GM12878 (cell line): ENCODE data around the gene ZER1. TPM values are rescaled to one million over a fixed set of nuclear protein-coding genes. Genes with fewer than 3 reads are reported as not detected.
"Not testable (repeated sequence)": the region's sequence is repeated elsewhere in the genome, so short reads cannot be mapped to it uniquely, and the experiment has no call there.

ENCODE experiments used
- ATAC-seq: fragments of 200-7000 bp; cut with Tn5 transposase; 3 replicates; pipeline ENCODE4 v1.9.1; 2020; ENCODE audit warnings: mild to moderate bottlenecking, moderate library complexity
- BruUV-seq: library from RNA; stranded (reverse); fragments of 400-500 nt; replicated peaks from 2 replicates; lab custom pipeline; 2021; lab: Mats Ljungman, UMichigan
- CTCF ChIA-PET: fragments of 300-600 bp; sonication (Branson Sonifier 250); formaldehyde crosslinking; extraction: SDS; loops from one replicate; lab custom pipeline; 2021; ENCODE audit warnings: inconsistent platforms; lab: Yijun Ruan, JAX
- POLR2A ChIA-PET: fragments of 350-600 bp; formaldehyde crosslinking; extraction: SDS; loops from one replicate; lab custom pipeline; 2021; ENCODE audit warnings: inconsistent platforms; lab: Charles Lee
- RAD21 ChIA-PET: fragments of 300-600 bp; sonication (Branson Sonifier 250); formaldehyde crosslinking; loops from one replicate; lab custom pipeline; 2023; ENCODE audit warnings: antibody characterized with exemption; ENCODE audit not compliant: unreplicated experiment; lab: Charles Lee
- SMC1A ChIA-PET: fragments of 300-600 bp; sonication (Branson Sonifier 250); formaldehyde crosslinking; loops from one replicate; lab custom pipeline; 2023; ENCODE audit not compliant: unreplicated experiment, uncharacterized antibody; lab: Charles Lee
- DNase-seq: peaks from one replicate; pipeline ENCODE4 v3.0.0-alpha.2; 2011; ENCODE audit warnings: low read depth, low spot score
- FAIRE-seq: peaks from 3 replicates; lab custom pipeline; 2011; peaks lifted over from hg19 to GRCh38; lab: Jason Lieb, UNC
- H2AFZ ChIP-seq: 2 replicates; pipeline ENCODE4 v1.6.0; 2011; ENCODE audit warnings: low read depth, low read length, control low read depth; ENCODE audit not compliant: control insufficient read depth
- H3K27ac ChIP-seq: 2 replicates; pipeline ENCODE4 v1.5.1; 2011; ENCODE audit warnings: control low read depth; ENCODE audit not compliant: control insufficient read depth, insufficient read depth
- H3K27me3 ChIP-seq, 2 experiments: replicated peaks in 1 of 2; 2 replicates each; pipeline versions ENCODE4 v1.6.0 to v1.6.1; 2011; ENCODE audit warnings: low read length in 1 of 2; ENCODE audit not compliant: control insufficient read depth in 2 of 2, insufficient read depth in 2 of 2
- H3K36me3 ChIP-seq, 2 experiments: 2 replicates each; pipeline ENCODE4 v1.5.1; 2011; ENCODE audit warnings: low read length in 1 of 2; ENCODE audit not compliant: control insufficient read depth in 2 of 2, insufficient read depth in 2 of 2
- H3K4me1 ChIP-seq: 2 replicates; pipeline ENCODE4 v1.6.1; 2011; ENCODE audit warnings: mild to moderate bottlenecking, low read length, moderate library complexity, mixed read lengths; ENCODE audit not compliant: control insufficient read depth, insufficient read depth
- H3K4me2 ChIP-seq: 2 replicates; pipeline ENCODE4 v1.6.0; 2011; ENCODE audit warnings: control low read depth; ENCODE audit not compliant: control insufficient read depth, insufficient read depth
- H3K4me3 ChIP-seq: fragments of 200-600 bp; sonication (generic); 2 replicates; pipeline ENCODE4 v1.5.1; 2016
- H3K79me2 ChIP-seq: 2 replicates; pipeline ENCODE4 v1.6.0; 2011; ENCODE audit warnings: low read length; ENCODE audit not compliant: control insufficient read depth, insufficient read depth
- H3K9ac ChIP-seq: 2 replicates; pipeline ENCODE4 v1.8.0; 2011; ENCODE audit warnings: low read length, control low read depth, mixed read lengths; ENCODE audit not compliant: control insufficient read depth, insufficient read depth
- H3K9me3 ChIP-seq: replicated peaks from 3 replicates; pipeline ENCODE4 v1.5.1; 2011; ENCODE audit warnings: mild to moderate bottlenecking, low read length; ENCODE audit not compliant: control insufficient read depth, insufficient read depth
- H4K20me1 ChIP-seq: 2 replicates; pipeline ENCODE4 v1.6.0; 2011; ENCODE audit not compliant: control insufficient read depth, insufficient read depth
- GABPA ChIP-seq: IDR thresholded peaks from 2 replicates; pipeline ENCODE4 v1.6.1; 2014; ENCODE audit warnings: antibody characterized with exemption, low read depth, mild to moderate bottlenecking, inconsistent platforms
- MYC ChIP-seq: IDR thresholded peaks from 2 replicates; pipeline ENCODE4 v1.6.1; 2011; ENCODE audit warnings: mild to moderate bottlenecking, low read length, moderate library complexity, inconsistent platforms; ENCODE audit not compliant: insufficient read depth, insufficient replicate concordance, insufficient read length, severe bottlenecking
- WGBS: methylation state at CpG from one replicate; pipeline ENCODE4 v1.1.6; 2016; ENCODE audit warnings: low lambda C conversion rate; ENCODE audit not compliant: insufficient replicate concordance, insufficient coverage; ENCODE audit errors: missing lambda C conversion rate; 5-methylcytosine and 5-hydroxymethylcytosine counted together
- in situ Hi-C: fragments of 300-500 bp; cut with MboI; formaldehyde crosslinking; loops from 9 replicates; pipeline ENCODE4 v1.14.3; 2018; ENCODE audit warnings: mixed read lengths
- intact Hi-C: fragments of 100-400 bp; cut with micrococcal nuclease; formaldehyde crosslinking; loops from one replicate; pipeline ENCODE4 v1.14.2; 2022; ENCODE audit not compliant: unreplicated experiment
- polyA plus RNA-seq, 11 experiments: library from polyadenylated mRNA; depleted of rRNA in 4 of 11; unstranded in 6 of 11; stranded (reverse) in 5 of 11; fragments of >200 nt; fragmentation: Nextera tagmentation in 4 of 11; fragmentation: Illumina TruSeq in 1 of 11; extraction: Ambion mirVana in 4 of 11; extraction: Trizol in 1 of 11; gene quantifications; 1 replicate in 1 of 11; 2 replicates in 10 of 11; pipeline versions ENCODE4 v1.2.1 to v1.2.3, GENCODE V29; 2011 to 2016; ENCODE audit warnings: inconsistent platforms in 2 of 11, missing spikeins in 2 of 11, low read depth in 1 of 11
- total RNA-seq, 4 experiments: library from RNA; depleted of rRNA in 3 of 4; stranded (reverse); fragments of >200 nt in 3 of 4; fragmentation: Illumina TruSeq in 1 of 4; extraction: Trizol in 1 of 4; gene quantifications; 2 replicates each; pipeline versions ENCODE4 v1.2.1 to v1.2.3, GENCODE V29; 2013 to 2021

ZER1 gene
- total and polyA plus RNA-seq, 10 of the 15 experiments (the other 5 are each of a cell fraction or from before 2014, with no cell fraction given): 0.32 to 16.9 (median 7.9) TPM

DNA sequence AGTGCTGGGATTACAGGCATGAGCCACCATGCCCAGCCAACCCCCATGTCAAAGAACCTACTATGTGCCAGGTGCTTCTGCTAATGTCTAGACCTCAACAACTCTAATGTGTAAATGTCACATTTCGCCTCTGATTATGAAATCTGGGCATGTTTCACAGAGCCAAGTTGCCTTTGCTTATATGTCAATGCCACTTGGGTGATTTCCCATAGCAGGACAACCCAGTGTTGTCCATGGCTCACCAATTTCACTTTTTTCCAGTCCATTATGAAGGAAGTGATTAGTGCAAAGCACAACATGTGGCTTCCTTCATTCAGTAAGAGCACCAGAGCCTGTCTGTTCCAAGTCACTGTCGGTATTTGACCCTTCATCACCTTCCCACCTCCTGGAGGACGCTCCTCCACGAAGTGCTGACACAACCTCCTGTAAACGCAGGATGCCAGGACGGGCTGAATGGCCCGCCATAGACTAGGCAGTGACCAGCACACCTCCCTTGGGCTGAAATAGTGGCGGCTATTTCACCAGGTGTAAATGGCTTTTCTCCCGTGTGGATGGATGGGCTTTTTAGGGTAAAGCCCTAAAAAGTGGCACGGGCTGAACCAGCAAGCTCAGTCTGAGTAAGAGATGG lies 70.4 kb downstream of the ZER1 start:
- Histone ChIP-seq H3K27me3 (no peaks in the 10 kb centered on the region), H2AFZ (no peak overlapping the region)
- DNase-seq: no peak
- POLR2A ChIA-PET: no interaction called here
- BruUV-seq: no TSS peak
- no peak for TF ChIP-seq MYC
- TF ChIP-seq GABPA: no peak
- TF ChIP-seq, all 136 proteins: peak for 0
- Histone ChIP-seq H3K4me1 (peaks cover 3% of the 10 kb centered on the region; the same call in 1 of the 2 replicates), H3K9ac (no peak overlapping the region), H4K20me1 (no peaks in the 10 kb centered on the region; the same call in 1 of the 2 replicates), H3K9me3 (no peaks in the 10 kb centered on the region), H3K36me3 (no peaks in the 10 kb centered on the region; a peak in 1 of 4 replicates), H3K4me3 (no peak overlapping the region), H3K79me2 (no peaks in the 10 kb centered on the region), H3K27ac (no peak overlapping the region), H3K4me2 (0 out of 2 replicates have a peak overlapping the region, but pooled peaks have one; percentile 17)
- CTCF ChIA-PET: interaction anchor here (0.8 to 1.7 kb wide), 14 partner anchors 8 to 228 kb away, joined by 3 to 13 read pairs (median 4); partner anchors contain the start of gene ZDHHC12
- intact Hi-C loops: no loop called here
- SMC1A ChIA-PET: interaction anchor here (0.9 to 1.4 kb wide), 3 partner anchors 9 to 64 kb away, joined by 3 to 4 read pairs (median 3); no protein-coding TSS in a partner anchor
- FAIRE-seq (no peak), ATAC-seq (no peak)
- RAD21 ChIA-PET: interaction anchor here (1.3 kb wide), 1 partner anchor 117 kb away, joined by 8 read pairs; the partner anchor contains the start of gene ENDOG
- WGBS: 87% methylated on average over 10 of the region's 10 CpGs
- in situ Hi-C loops: no loop called here

DNA sequence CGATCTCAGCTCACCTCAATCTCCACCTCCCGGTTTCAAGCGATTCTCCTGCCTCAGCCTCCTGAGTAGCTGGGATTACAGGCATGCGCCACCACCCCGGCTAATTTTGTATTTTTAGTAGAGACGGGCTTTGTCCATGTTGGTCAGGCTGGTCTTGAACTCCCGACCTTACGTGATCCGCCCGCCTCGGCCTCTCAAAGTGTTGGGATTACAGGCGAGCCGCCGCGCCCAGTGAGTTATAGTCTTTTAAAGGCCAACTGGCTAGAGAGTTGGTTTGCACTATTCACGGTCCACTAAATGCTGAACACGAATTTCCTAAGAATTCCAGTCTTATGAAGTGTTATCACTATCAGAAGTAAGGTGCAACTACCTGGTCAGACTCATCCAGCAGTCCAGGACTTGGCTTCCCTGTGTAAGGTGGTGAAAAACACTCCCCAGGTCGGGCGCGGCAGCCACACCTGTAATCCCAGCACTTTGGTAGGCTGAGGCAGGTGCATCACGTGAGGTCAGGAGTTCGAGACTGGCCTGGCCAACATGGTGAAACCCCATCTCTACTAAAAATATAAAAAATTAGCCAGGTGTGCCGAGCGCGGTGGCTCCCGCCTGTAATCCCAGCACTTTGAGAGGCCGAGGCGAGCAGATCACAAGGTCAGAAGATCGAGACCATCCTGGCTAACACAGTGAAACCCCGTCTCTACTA lies 72.5 kb downstream of the ZER1 start:
- POLR2A ChIA-PET: interaction anchor here (0.6 to 1.0 kb wide), 3 partner anchors 8 to 230 kb away, joined by 3 to 7 read pairs (median 4); no protein-coding TSS in a partner anchor
- H3K9ac ChIP-seq, H3K27me3 ChIP-seq, H2AFZ ChIP-seq, H3K36me3 ChIP-seq, H3K4me3 ChIP-seq, BruUV-seq, FAIRE-seq, H3K9me3 ChIP-seq, DNase-seq, RAD21 ChIA-PET, H3K4me1 ChIP-seq, H4K20me1 ChIP-seq, H3K27ac ChIP-seq, ATAC-seq, H3K4me2 ChIP-seq, H3K79me2 ChIP-seq, intact Hi-C loops, in situ Hi-C loops: not testable (repeated sequence)
- CTCF ChIA-PET: interaction anchor here (1.6 to 1.7 kb wide), 2 partner anchors 9 to 56 kb away, joined by 6 to 7 read pairs; no protein-coding TSS in a partner anchor
- SMC1A ChIA-PET: interaction anchor here (0.6 to 1.8 kb wide), 4 partner anchors 17 to 119 kb away, joined by 3 to 8 read pairs (median 4); partner anchors contain the start of gene ENDOG
- 95% methylated on average over 28 of the region's 30 CpGs for WGBS
